Colonic mucosa (tissue), 4 donors: ENCODE measurements around the gene DENND5B. TPM values are rescaled to one million over a fixed set of nuclear protein-coding genes. Genes with fewer than 3 reads are reported as not detected.

ENCODE experiments used
- DNase-seq: peaks from one replicate; pipeline ENCODE4 v3.0.0-alpha.2; 2020
- H3K27ac ChIP-seq: fragments of 200-600 bp; one replicate; pipeline ENCODE4 v1.8.0; 2021
- H3K27me3 ChIP-seq: fragments of 200-600 bp; one replicate; pipeline ENCODE4 v1.8.0; 2021
- H3K36me3 ChIP-seq: fragments of 200-600 bp; one replicate; pipeline ENCODE4 v1.8.0; 2021
- H3K4me1 ChIP-seq: fragments of 200-600 bp; one replicate; pipeline ENCODE4 v1.8.0; 2021; ENCODE audit warnings: mild to moderate bottlenecking
- H3K4me3 ChIP-seq: fragments of 200-600 bp; one replicate; pipeline ENCODE4 v1.8.0; 2021
- H3K9ac ChIP-seq, 2 donors: one replicate each; pipeline ENCODE4 v1.7.0; 2013; ENCODE audit warnings: control low read depth in 2 of 2, low read depth in 2 of 2, low read length in 2 of 2
- H3K9me3 ChIP-seq: fragments of 200-600 bp; one replicate; pipeline ENCODE4 v1.8.0; 2021
- intact Hi-C: fragments of 100-400 bp; cut with DNase I; formaldehyde crosslinking; loops from one replicate; pipeline ENCODE4 v1.14.1; 2022
- total RNA-seq, 2 donors: library from RNA; stranded (reverse); fragmentation: NEBNext Ultra II Directional in 1 of 2; extraction: Animal tissue kit (Norgen Biotek cat#: 25700) in 1 of 2; gene quantifications; one replicate each; pipeline ENCODE4 v1.2.1, GENCODE V29; 2021
- TF ChIP-seq, protein P1 (sequence below): fragments of 200-600 bp; IDR thresholded peaks from one replicate; pipeline ENCODE4 v1.8.0; 2022; ENCODE audit warnings: antibody characterized with exemption, mild to moderate bottlenecking
- donor health status: healthy.
- donor health status: DM: no; HTN: no; CAD: no.
- donor health status: DM: no; HTN: no; CAD: no.

Gene DENND5B
- total RNA-seq, 2 donors from 2014 or later: 3.9 to 11.8 TPM

DNA sequence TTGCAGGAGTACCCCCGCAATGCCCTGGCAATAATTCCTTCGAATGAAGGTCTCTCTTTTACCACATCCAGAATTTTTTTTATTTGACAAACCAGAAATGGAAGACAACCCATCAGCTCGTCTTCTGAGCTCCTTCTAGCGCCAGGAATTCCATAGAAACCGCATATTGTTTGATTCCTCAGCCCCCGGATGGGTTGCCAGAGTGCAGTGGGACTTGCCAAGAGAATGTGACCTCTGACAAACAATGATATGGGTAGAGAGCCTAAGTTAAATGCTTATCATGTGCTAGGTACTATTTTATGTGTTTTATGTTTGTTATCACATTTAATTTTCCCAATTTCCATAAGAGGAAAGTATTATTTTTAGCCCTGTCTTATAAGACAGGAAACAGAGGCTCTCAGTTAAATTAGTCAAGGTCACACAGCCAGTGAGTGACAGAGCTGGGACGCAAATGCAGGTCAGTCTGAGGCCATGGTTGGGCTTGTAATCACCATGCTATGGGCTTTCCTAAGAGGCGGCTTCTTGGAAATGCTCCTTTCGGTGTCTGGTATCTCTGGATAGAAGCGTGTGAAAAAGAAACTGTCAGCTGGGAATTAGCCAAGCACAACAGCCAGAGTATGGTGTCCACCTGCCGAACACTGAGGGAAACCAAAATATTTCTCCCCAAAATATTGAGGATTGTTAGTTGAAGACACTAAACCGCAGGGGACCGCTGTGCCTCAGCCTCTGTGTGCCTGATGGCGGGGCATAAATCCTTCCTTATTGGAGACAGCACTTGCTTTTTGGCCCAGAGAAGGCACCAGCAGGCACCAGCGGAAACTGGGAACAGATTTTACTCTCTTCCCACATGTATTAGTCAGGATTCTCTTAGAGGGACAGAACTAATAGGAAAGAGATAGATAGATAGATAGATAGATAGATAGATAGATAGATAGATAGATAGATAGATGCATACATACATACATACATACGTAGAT is 39.1 kb upstream of the DENND5B start:
- DNase-seq: no peak
- TF ChIP-seq, protein P1, sequence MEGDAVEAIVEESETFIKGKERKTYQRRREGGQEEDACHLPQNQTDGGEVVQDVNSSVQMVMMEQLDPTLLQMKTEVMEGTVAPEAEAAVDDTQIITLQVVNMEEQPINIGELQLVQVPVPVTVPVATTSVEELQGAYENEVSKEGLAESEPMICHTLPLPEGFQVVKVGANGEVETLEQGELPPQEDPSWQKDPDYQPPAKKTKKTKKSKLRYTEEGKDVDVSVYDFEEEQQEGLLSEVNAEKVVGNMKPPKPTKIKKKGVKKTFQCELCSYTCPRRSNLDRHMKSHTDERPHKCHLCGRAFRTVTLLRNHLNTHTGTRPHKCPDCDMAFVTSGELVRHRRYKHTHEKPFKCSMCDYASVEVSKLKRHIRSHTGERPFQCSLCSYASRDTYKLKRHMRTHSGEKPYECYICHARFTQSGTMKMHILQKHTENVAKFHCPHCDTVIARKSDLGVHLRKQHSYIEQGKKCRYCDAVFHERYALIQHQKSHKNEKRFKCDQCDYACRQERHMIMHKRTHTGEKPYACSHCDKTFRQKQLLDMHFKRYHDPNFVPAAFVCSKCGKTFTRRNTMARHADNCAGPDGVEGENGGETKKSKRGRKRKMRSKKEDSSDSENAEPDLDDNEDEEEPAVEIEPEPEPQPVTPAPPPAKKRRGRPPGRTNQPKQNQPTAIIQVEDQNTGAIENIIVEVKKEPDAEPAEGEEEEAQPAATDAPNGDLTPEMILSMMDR: no peak
- Histone ChIP-seq H3K27me3 (no peaks in the 10 kb centered on the region), H3K4me1 (no peaks in the 10 kb centered on the region), H3K9ac (no peak overlapping the region), H3K9me3 (no peaks in the 10 kb centered on the region), H3K4me3 (no peak overlapping the region), H3K36me3 (no peaks in the 10 kb centered on the region), H3K27ac (no peak overlapping the region)
- intact Hi-C loops: no loop called here

DNA sequence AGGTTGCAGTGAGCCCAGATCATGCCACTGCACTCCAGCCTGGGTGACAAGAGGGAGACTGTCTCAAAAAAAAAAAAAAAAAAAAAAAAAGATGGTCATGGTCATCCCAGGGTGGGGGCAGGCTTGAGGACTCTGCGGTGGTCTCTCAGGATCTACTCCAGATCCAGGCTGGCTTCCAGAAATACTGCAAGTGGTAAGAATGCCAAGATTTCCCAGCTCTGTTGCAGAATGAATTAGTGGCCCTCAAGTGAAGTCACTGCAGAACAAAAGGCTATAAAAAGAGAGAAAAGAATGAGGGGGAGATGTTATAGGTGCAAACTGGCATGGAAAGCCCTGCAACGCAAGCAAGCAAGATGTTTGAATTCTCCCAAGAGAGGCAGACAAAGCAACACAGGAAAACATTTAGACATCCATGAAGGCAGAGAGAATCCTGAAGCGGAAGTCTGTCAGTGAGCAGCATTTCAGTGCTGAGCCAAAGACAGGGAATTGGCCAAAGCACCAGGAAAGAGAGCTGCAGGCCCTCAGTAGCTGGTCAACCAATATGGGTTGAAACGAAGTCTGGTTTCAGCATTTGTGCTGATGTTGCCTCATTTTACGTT is 36.6 kb upstream of the DENND5B start:
- DNase-seq: no peak
- TF ChIP-seq, protein P1: no peak
- intact Hi-C loops: no loop called here
- Histone ChIP-seq H3K9me3 (no peaks in the 10 kb centered on the region), H3K9ac (no peak overlapping the region), H3K36me3 (no peaks in the 10 kb centered on the region), H3K4me3 (no peak overlapping the region), H3K4me1 (no peaks in the 10 kb centered on the region), H3K27ac (no peak overlapping the region), H3K27me3 (no peaks in the 10 kb centered on the region)

DNA sequence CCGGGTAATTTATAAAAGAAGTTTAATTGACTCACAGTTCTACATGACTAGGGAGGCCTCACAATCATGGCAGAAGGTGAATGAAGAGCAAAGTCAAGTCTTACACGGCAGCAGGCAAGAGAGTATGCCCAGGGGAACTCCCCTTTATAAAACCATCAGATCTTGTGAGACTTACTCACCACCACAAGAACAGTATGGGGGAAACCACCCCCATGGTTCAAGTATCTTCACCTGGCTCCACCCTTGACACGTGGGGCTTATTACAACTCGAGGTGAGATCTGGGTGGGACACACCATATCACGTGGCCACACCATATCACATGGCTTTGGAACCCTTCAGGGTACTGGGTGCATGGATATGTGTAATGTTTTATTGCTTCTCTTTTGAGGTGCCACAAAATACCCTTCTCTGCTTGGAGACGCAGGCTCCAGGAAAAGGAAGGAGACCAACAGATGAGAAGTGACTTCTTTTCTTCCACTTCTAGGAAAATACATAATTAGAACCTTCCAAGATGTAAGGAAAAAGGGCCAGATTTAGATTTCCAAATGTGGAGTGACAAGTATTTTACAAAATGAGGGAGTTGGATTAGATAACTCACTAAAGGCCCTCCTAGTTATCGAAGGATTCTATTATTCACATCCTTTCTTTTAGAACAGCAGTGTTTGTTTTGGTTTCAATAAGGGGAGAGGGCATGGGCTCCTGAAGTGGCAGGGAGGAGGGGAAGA is 35.5 kb upstream of the DENND5B start:
- H3K9me3 ChIP-seq: no peaks in the 10 kb centered on the region

DNA sequence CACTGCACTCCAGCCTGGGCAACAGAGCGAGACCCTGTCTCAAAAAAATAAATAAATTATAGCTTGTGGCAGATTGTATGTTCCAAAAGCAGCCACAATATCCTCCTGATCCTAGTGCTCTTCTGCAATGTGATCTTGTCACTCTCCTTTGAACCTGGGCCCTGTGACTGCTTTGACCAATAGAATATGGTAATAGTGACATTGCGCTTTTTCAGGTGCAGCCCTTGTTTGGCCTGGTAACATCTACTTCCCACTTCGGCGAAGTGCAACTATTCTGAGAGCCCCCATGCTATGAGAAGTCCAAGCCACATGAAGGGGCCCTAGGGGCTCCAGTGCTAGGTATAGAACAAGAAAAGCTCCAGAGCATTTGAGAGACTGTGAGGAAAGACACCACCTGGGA is 31.1 kb upstream of the DENND5B start:
- DNase-seq: no peak
- no peaks in the 10 kb centered on the region for H3K27me3 ChIP-seq
- TF ChIP-seq, protein P1: no peak
- no peak overlapping the region for H3K27ac ChIP-seq
- no peak overlapping the region for H3K9ac ChIP-seq
- no peaks in the 10 kb centered on the region for H3K9me3 ChIP-seq
- H3K36me3 ChIP-seq: no peaks in the 10 kb centered on the region
- no peak overlapping the region for H3K4me3 ChIP-seq
- intact Hi-C loops: no loop called here
- no peaks in the 10 kb centered on the region for H3K4me1 ChIP-seq

More for the DNA sequence above, 35.5 kb upstream of the DENND5B start:
- Histone ChIP-seq H3K4me3 (no peak overlapping the region), H3K36me3 (no peaks in the 10 kb centered on the region), H3K4me1 (no peaks in the 10 kb centered on the region), H3K9ac (no peak overlapping the region), H3K27me3 (no peaks in the 10 kb centered on the region), H3K27ac (no peak overlapping the region)
- intact Hi-C loops: no loop called here
- TF ChIP-seq, protein P1: no peak
- DNase-seq: no peak

DNA sequence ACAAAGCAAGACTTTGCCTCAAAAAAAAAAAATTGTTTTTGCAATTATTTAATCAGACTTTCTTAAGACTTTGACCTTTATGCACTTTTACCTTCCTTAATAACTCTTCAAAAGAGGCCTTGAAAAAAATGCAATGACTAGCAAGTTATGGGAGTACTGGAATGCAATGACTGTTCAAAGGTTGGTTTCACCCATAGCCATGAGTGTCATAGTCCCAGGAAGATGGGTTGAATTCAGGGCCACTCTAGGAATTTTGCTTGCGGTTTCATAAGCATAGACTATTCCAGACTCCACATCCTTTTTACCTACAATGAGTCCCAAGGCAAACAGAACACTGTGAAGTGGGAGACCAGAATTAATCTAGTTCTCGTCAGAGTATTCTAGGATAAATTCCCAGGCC is 29.4 kb upstream of the DENND5B start:
- no peaks in the 10 kb centered on the region for H3K4me1 ChIP-seq
- no peak overlapping the region for H3K9ac ChIP-seq
- DNase-seq: no peak
- no peak overlapping the region for H3K27ac ChIP-seq
- no peaks in the 10 kb centered on the region for H3K36me3 ChIP-seq
- no peak overlapping the region for H3K4me3 ChIP-seq
- H3K9me3 ChIP-seq: no peaks in the 10 kb centered on the region
- TF ChIP-seq, protein P1: no peak
- intact Hi-C loops: no loop called here
- H3K27me3 ChIP-seq: no peaks in the 10 kb centered on the region
